HepG2 (cell line): Measurements from ENCODE around the gene DLAT. TPM values are rescaled to one million over a fixed set of nuclear protein-coding genes. Genes with fewer than 3 reads are reported as not detected.

ENCODE experiments used
- CHD2 ChIP-seq: IDR thresholded peaks from 2 replicates; pipeline ENCODE4 v1.6.1; 2011; ENCODE audit warnings: low read depth, low read length, improper control_type of control experiment
- CTCF ChIP-seq: sonication (generic); formaldehyde crosslinking; IDR thresholded peaks from 2 replicates; pipeline ENCODE4 v1.5.0; 2020; ENCODE audit warnings: mild to moderate bottlenecking, missing genetic modification reagents, moderate library complexity
- FOXJ3 ChIP-seq: sonication (generic); formaldehyde crosslinking; IDR thresholded peaks from 2 replicates; pipeline ENCODE4 v1.4.0; 2020; ENCODE audit warnings: missing genetic modification reagents, mild to moderate bottlenecking, borderline replicate concordance
- HIC2 ChIP-seq: sonication (generic); formaldehyde crosslinking; IDR thresholded peaks from 2 replicates; pipeline ENCODE4 v1.9.0; 2022; ENCODE audit warnings: low read depth, missing genetic modification reagents
- IRF1 ChIP-seq: sonication (generic); formaldehyde crosslinking; IDR thresholded peaks from 2 replicates; pipeline ENCODE4 v1.4.0; 2020; ENCODE audit warnings: low read depth, mild to moderate bottlenecking, missing genetic modification reagents
- KAT8 ChIP-seq: IDR thresholded peaks from 2 replicates; pipeline ENCODE4 v1.6.1; 2016; ENCODE audit warnings: missing genetic modification reagents, missing compliant biosample characterization
- MEF2D ChIP-seq: sonication (generic); formaldehyde crosslinking; IDR thresholded peaks from 2 replicates; pipeline ENCODE4 v1.5.1; 2020; ENCODE audit warnings: mild to moderate bottlenecking, missing genetic modification reagents
- REL ChIP-seq: sonication (generic); formaldehyde crosslinking; conservative IDR thresholded peaks from 2 replicates; pipeline ENCODE4 v1.8.0; 2022; ENCODE audit warnings: mild to moderate bottlenecking, missing genetic modification reagents, moderate library complexity
- TSC22D2 ChIP-seq: sonication (generic); formaldehyde crosslinking; IDR thresholded peaks from 2 replicates; pipeline ENCODE4 v1.5.1; 2020; ENCODE audit warnings: missing genetic modification reagents, mild to moderate bottlenecking, borderline replicate concordance
- ZFP91 ChIP-seq: sonication (generic); formaldehyde crosslinking; IDR thresholded peaks from 2 replicates; pipeline ENCODE4 v1.9.0; 2022; ENCODE audit warnings: missing genetic modification reagents, mild to moderate bottlenecking, borderline replicate concordance
- ZNF260 ChIP-seq: sonication (generic); formaldehyde crosslinking; IDR thresholded peaks from 2 replicates; pipeline ENCODE4 v1.4.0; 2020; ENCODE audit warnings: missing genetic modification reagents, low read depth, mild to moderate bottlenecking, borderline replicate concordance
- ZNF761 ChIP-seq: sonication (generic); formaldehyde crosslinking; conservative IDR thresholded peaks from 2 replicates; pipeline ENCODE4 v1.4.0; 2020; ENCODE audit warnings: mild to moderate bottlenecking, missing genetic modification reagents
- ZNF773 ChIP-seq: sonication (generic); formaldehyde crosslinking; IDR thresholded peaks from 2 replicates; pipeline ENCODE4 v1.4.0; 2020; ENCODE audit warnings: missing genetic modification reagents, borderline replicate concordance
- polyA plus RNA-seq, 8 experiments: library from polyadenylated mRNA; depleted of rRNA in 3 of 8; stranded (reverse) in 7 of 8; unstranded in 1 of 8; fragments of >200 nt; fragmentation: Illumina TruSeq in 4 of 8; extraction: Trizol in 4 of 8; gene quantifications; 2 replicates each; pipeline versions ENCODE4 v1.2.1 to v1.2.3, GENCODE V29; 2011 to 2016; ENCODE audit warnings: low read depth in 4 of 8, missing spikeins in 1 of 8, mixed read lengths in 1 of 8; ENCODE audit not compliant: insufficient read depth in 1 of 8
- total RNA-seq, 5 experiments: library from RNA; depleted of rRNA; stranded (reverse); fragments of >200 nt; fragmentation: Illumina TruSeq; extraction: Trizol; gene quantifications; 2 replicates each; pipeline ENCODE4 v1.2.3, GENCODE V29; 2016; ENCODE audit warnings: low read depth in 1 of 5

DLAT gene
- total and polyA plus RNA-seq, 2 of the 13 experiments (the other 11 are each of a cell fraction or from before 2014, with no cell fraction given): 26.4 to 62.2 TPM

- no peak for TF ChIP-seq FOXJ3 (CRISPR knock-in tag)
- TF ChIP-seq CHD2: no peak
- TF ChIP-seq ZNF260 (CRISPR knock-in tag): no peak
- TF ChIP-seq MEF2D (CRISPR knock-in tag): no peak
- TF ChIP-seq CTCF: no peak
- peak; percentile 66; the same call in 1 of the 2 replicates for TF ChIP-seq ZFP91 (CRISPR knock-in tag)
- TF ChIP-seq ZNF761 (CRISPR knock-in tag): no peak
- TF ChIP-seq KAT8 (CRISPR knock-in tag): peak; percentile 97
- no peak for TF ChIP-seq HIC2 (CRISPR knock-in tag)
- TF ChIP-seq REL: no peak
- no peak for TF ChIP-seq TSC22D2 (CRISPR knock-in tag)
- TF ChIP-seq ZNF773 (CRISPR knock-in tag): no peak
- no peak for TF ChIP-seq IRF1 (CRISPR knock-in tag)
These were observed 49.0 kb downstream of the DLAT start, which contains the start of the genes NKAPD1 and PIH1D2 (continued) for GRCh38 chr11:112073941-112074811.
